ENCODE data around the gene FEN1. TPM values are rescaled to one million over a fixed set of nuclear protein-coding genes. Genes with fewer than 3 reads are reported as not detected.

FEN1 gene
- total and polyA plus RNA-seq, 2 of the 13 experiments (the other 11 are each of a cell fraction or from before 2014, with no cell fraction given), result 12.4 to 102 TPM

DNA sequence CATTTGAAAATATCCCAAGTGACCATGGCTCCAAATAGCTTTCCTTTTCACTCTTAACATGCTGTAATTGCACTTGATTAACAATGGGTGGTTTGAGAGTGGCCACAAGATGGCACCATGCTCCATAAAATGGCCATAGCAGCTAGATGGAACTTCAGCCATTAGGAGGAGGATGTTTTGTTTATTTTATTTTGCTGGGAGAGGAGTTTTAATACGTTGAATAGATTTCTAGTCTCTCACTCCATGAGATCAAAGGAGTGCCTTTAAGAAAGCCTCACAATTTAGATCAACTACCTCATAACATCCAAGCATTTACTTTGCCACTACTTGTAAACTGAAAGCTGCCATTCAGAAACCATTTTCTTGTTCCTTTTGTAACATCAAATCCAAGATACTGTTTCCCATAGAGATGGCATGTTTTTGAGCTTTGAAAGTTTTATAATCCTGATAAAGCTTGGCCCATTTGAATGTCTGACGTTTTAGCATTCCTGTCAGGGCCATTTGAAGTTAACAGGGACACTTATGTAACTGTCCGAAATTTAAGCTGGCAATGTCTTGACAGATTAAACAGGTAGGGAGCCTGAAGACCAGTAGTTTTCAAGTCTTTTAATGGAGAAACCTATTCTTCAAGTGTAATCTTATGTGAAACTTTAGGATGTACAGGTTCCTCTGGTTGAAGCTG is 4.7 kb downstream of the FEN1 start (continued):
- TF ChIP-seq, protein P1, sequence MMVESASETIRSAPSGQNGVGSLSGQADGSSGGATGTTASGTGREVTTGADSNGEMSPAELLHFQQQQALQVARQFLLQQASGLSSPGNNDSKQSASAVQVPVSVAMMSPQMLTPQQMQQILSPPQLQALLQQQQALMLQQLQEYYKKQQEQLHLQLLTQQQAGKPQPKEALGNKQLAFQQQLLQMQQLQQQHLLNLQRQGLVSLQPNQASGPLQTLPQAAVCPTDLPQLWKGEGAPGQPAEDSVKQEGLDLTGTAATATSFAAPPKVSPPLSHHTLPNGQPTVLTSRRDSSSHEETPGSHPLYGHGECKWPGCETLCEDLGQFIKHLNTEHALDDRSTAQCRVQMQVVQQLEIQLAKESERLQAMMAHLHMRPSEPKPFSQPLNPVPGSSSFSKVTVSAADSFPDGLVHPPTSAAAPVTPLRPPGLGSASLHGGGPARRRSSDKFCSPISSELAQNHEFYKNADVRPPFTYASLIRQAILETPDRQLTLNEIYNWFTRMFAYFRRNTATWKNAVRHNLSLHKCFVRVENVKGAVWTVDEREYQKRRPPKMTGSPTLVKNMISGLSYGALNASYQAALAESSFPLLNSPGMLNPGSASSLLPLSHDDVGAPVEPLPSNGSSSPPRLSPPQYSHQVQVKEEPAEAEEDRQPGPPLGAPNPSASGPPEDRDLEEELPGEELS (CRISPR knock-in tag; IDR thresholded peaks at IDR 0.05), result no peak
- no peak for TF ChIP-seq CHCHD3 (CRISPR knock-in tag; IDR thresholded peaks at IDR 0.05)
- TF ChIP-seq MLX (CRISPR knock-in tag; IDR thresholded peaks at IDR 0.05), result no peak
- TF ChIP-seq DNMT3B (CRISPR knock-in tag; conservative IDR thresholded peaks at IDR 0.05), result no peak
- TF ChIP-seq ZNF850 (CRISPR knock-in tag; conservative IDR thresholded peaks at IDR 0.05), result no peak
- TF ChIP-seq ZNF672 (CRISPR knock-in tag; IDR thresholded peaks at IDR 0.05), result no peak
- TF ChIP-seq ZNF776 (CRISPR knock-in tag; IDR thresholded peaks at IDR 0.05), result no peak
- no peak for TF ChIP-seq ZNF326 (CRISPR knock-in tag; IDR thresholded peaks at IDR 0.05; ENCODE audit: borderline replicate concordance)
- TF ChIP-seq PATZ1 (CRISPR knock-in tag; IDR thresholded peaks at IDR 0.05), result no peak
- no peak for TF ChIP-seq NR2C2 (CRISPR knock-in tag; IDR thresholded peaks at IDR 0.05; ENCODE audit: borderline replicate concordance)
- no peak for TF ChIP-seq ZBTB7A (CRISPR knock-in tag; IDR thresholded peaks at IDR 0.05)
- TF ChIP-seq SAP130 (CRISPR knock-in tag; IDR thresholded peaks at IDR 0.05; ENCODE audit: low read depth), result 0 out of 2 replicates have a peak, but pooled peaks have one; percentile 51
- TF ChIP-seq ZNF800 (CRISPR knock-in tag; IDR thresholded peaks at IDR 0.05), result no peak
- TF ChIP-seq MIER2 (CRISPR knock-in tag; IDR thresholded peaks at IDR 0.05), result no peak
- no peak for TF ChIP-seq ZNF383 (CRISPR knock-in tag; IDR thresholded peaks at IDR 0.05; ENCODE audit: borderline replicate concordance)
- no peak for TF ChIP-seq ARID2 (CRISPR knock-in tag; IDR thresholded peaks at IDR 0.05; ENCODE audit: borderline replicate concordance)
- TF ChIP-seq ZNF335 (CRISPR knock-in tag; IDR thresholded peaks at IDR 0.05), result no peak
- TF ChIP-seq, protein P2, sequence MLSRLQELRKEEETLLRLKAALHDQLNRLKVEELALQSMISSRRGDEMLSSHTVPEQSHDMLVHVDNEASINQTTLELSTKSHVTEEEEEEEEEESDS (CRISPR knock-in tag; IDR thresholded peaks at IDR 0.05; ENCODE audit: borderline replicate concordance), result no peak
- TF ChIP-seq ZBTB21 (CRISPR knock-in tag; IDR thresholded peaks at IDR 0.05), result no peak
- no peak for TF ChIP-seq KMT2A (CRISPR knock-in tag; IDR thresholded peaks at IDR 0.05)
- TF ChIP-seq SRSF4 (IDR thresholded peaks at IDR 0.05; ENCODE audit: low read depth, low read length, poor library complexity, severe bottlenecking), result no peak
- TF ChIP-seq ZNF558 (CRISPR knock-in tag; IDR thresholded peaks at IDR 0.05; ENCODE audit: borderline replicate concordance), result no peak
- TF ChIP-seq RARG (CRISPR knock-in tag; IDR thresholded peaks at IDR 0.05; ENCODE audit: low read depth), result no peak
- TF ChIP-seq STAT5B (CRISPR knock-in tag; IDR thresholded peaks at IDR 0.05), result no peak
- no peak for TF ChIP-seq ZNF891 (CRISPR knock-in tag; IDR thresholded peaks at IDR 0.05)
- no peak for TF ChIP-seq KDM3A (CRISPR knock-in tag; IDR thresholded peaks at IDR 0.05; ENCODE audit: low read depth)
